ENCODE measurements around the gene MEST.

- TF ChIP-seq CTCF (IDR thresholded peaks at IDR 0.05; ENCODE audit: poor library complexity, severe bottlenecking) (no peak), EZH2 (IDR thresholded peaks at IDR 0.05; ENCODE audit: borderline replicate concordance, insufficient read depth, low read length, poor library complexity, severe bottlenecking) (no peak), MXI1 (conservative IDR thresholded peaks at IDR 0.05; ENCODE audit: poor library complexity, severe bottlenecking) (no peak)
These were observed 2.5 kb upstream of the MEST start for GRCh38 chr7:130489140-130489983.
